HG03342 (cell line): ENCODE results near the gene STPG1.

Source experiments
- ATAC-seq: cut with Tn5 transposase; IDR thresholded peaks from one replicate; pipeline ENCODE4 v1.9.1; 2021; ENCODE audit warnings: mild to moderate bottlenecking, moderate library complexity; ENCODE audit not compliant: unreplicated experiment

Gene STPG1

GRCh38 chr1:24321697-24322469 lies 91.7 kb downstream of the STPG1 start:
- ATAC-seq, result no peak

GRCh38 chr1:24321126-24321525 lies 92.5 kb downstream of the STPG1 start:
- no peak for ATAC-seq

- no peak for ATAC-seq
Measured at GRCh38 chr1:24319962-24320361, 93.6 kb downstream of the STPG1 start.

- no peak for ATAC-seq
Measured at GRCh38 chr1:24319312-24319863, 94.2 kb downstream of the STPG1 start, which contains the start of gene GRHL3. Gene GRHL3, plus strand, starts transcription at chr1:24319357. Its CDS starts 195 bp downstream, at chr1:24319552.

DNA sequence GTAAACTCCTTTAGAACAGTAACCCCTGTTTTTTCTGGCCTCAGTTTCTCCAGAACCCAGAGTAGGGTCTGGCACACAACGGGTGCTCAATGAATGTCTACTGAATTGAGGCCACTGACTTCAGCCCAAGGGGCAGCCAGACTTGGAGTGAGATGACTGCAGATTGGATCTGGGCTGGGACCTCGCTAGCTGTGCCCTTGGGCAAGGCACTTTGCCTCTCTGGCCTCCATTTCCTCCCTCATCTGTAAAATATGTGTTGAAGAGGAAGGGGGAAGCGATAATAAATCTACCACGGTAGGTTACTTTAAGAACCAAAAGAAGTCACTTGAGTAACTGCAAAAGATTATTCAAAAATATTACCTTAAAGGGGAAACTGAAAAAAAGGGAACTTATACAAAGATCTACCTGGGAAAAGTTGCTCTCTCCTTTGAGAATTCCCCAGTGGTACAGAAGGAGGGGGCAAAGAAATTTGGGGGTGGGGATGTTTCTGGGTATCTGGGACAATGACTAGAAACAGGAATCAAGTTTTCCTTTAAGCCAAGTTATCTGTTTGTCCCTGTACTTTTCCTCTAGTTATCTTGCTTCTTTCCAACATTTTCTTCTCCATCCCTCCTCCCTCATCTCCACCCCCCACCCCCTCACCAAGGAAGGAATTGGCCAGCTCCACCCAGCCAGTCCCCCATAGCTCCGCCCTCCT lies 94.8 kb downstream of the STPG1 start:
- no peak for ATAC-seq

- no peak for ATAC-seq
Measured at GRCh38 chr1:24317956-24318614, 95.5 kb downstream of the STPG1 start.

DNA sequence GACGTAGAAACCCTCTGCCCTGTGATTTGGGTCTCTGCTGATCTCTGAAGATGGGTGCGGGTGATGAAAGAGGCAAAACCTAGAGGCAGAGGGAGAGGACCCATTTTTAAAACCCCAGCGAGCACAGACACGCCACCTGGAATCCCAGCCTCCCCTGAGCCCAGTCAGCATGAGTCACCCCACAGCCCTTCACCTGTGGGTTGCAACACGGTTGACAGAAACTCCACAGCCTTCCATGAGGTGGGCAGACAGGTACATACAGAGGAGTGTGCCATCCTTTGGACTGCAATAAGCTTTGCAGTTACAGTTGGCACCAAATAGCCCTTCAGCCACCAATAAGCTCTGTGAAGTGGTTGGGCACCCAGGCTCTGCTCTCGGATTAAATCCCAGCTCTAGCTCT lies 96.5 kb downstream of the STPG1 start:
- ATAC-seq, result no peak

DNA sequence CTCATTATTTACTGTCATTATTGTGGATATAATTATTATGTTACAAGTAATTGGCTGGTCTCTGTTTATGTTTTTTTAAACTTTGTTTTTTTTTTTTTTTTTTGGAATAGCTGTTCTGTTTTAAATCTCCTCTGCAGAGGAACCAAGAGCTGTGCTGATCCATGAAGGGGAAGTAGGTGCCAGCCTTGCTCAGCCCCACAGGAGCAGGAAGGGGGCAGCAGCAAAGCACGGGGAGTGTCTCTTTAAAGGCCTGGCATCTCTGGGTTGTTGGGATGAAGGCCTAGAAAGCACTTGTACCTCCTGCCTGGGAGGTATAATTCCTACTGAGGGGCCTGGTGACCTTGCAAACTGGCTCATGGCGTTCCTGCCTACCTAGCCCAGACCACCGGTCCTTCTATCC lies 96.9 kb downstream of the STPG1 start:
- ATAC-seq, result no peak

GRCh38 chr1:24315391-24315790 lies 98.2 kb downstream of the STPG1 start:
- no peak for ATAC-seq

- no peak for ATAC-seq
Measured at GRCh38 chr1:24311741-24312140, 101.8 kb downstream of the STPG1 start.

GRCh38 chr1:24311234-24311633 lies 102.3 kb downstream of the STPG1 start:
- ATAC-seq, result no peak

- ATAC-seq, result no peak
Measured at GRCh38 chr1:24309762-24310485, 103.7 kb downstream of the STPG1 start.

- no peak for ATAC-seq
Measured at GRCh38 chr1:24308365-24309015, 105.1 kb downstream of the STPG1 start.
